ENCODE results near the gene MKS1.

DNA sequence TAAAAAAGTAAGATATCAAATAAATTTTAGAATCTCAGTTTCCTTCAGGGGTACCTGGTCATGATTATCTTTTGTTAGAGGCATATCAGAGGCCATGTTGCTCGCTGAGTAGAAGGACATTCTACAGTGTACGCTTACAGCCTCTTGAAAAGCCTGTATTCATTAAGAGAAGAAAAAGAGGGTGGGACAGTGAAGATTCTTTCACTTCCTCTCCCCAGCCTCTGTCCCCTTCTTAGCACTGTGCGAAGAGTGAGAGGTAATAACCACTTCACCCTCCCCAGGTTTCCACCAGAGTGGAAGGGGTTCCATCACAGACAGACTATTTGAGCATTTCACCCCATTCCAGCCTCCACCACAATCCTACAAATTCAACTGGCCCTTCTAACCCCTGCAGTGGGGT lies 14.5 kb upstream of the MKS1 start:
- no peak for TF ChIP-seq CTCF (IDR thresholded peaks at IDR 0.05; ENCODE audit: low read depth, low read length)
- TF ChIP-seq EZH2phosphoT487 (IDR thresholded peaks at IDR 0.05; ENCODE audit: low read depth): no peak
